ENCODE measurements around the gene OPALIN. TPM values are rescaled to one million over a fixed set of nuclear protein-coding genes. Genes with fewer than 3 reads are reported as not detected.

Gene OPALIN
- total RNA-seq, 1 donor = not detected

GRCh38 chr10:96298362-96298761 lies 60.4 kb downstream of the OPALIN start:
- no peak for DNase-seq (ENCODE audit: low read depth)
- TF ChIP-seq CTCF (IDR thresholded peaks at IDR 0.05; ENCODE audit: insufficient read depth, low read length) = no peak
- H3K4me3 ChIP-seq (ENCODE audit: low read depth, low read length) = no peak overlapping the region

GRCh38 chr10:96297486-96297885 lies 61.3 kb downstream of the OPALIN start:
- H3K4me3 ChIP-seq (ENCODE audit: low read depth, low read length) = no peak overlapping the region
- DNase-seq (ENCODE audit: low read depth) = no peak
- no peak for TF ChIP-seq CTCF (IDR thresholded peaks at IDR 0.05; ENCODE audit: insufficient read depth, low read length)

GRCh38 chr10:96295475-96295874 lies 63.3 kb downstream of the OPALIN start:
- DNase-seq (ENCODE audit: low read depth) = no peak
- TF ChIP-seq CTCF (IDR thresholded peaks at IDR 0.05; ENCODE audit: insufficient read depth, low read length) = no peak
- H3K4me3 ChIP-seq (ENCODE audit: low read depth, low read length) = no peak overlapping the region

Other genes starting within 250 kb of the OPALIN start
- gene ZNF518A, start 228.7 kb downstream of the OPALIN start, total RNA-seq (ENCODE audit: low replicate concordance) = 8.6 and 20.8 TPM in 2 replicates
- not detected in 2 replicates for gene BLNK, start 87.4 kb downstream of the OPALIN start, total RNA-seq (ENCODE audit: low replicate concordance)
- gene DNTT, start 54.6 kb downstream of the OPALIN start, total RNA-seq (ENCODE audit: low replicate concordance) = not detected in 2 replicates
- gene TLL2, start 154.9 kb upstream of the OPALIN start, total RNA-seq (ENCODE audit: low replicate concordance) = under 0.01 TPM in 2 replicates
- gene TM9SF3, start 228.0 kb upstream of the OPALIN start, total RNA-seq (ENCODE audit: low replicate concordance) = 73.8 and 120 TPM in 2 replicates